ENCODE measurements around the gene TMEM255B. TPM values are rescaled to one million over a fixed set of nuclear protein-coding genes. Genes with fewer than 3 reads are reported as not detected.

Gene TMEM255B
- total RNA-seq, 1 experiment from 2014 or later, result 26.3 TPM

- intact Hi-C loops (cut with micrococcal nuclease; ENCODE audit: unreplicated experiment) (no loop called here), in situ Hi-C loops (cut with HindIII; ENCODE audit: low pct_unique_long_range_greater_than_20kb, low sequenced_read_pairs) (no loop called here)
- no peak overlapping the region for H3K4me3 ChIP-seq (ENCODE audit: low read depth in 2 of 2, low read length in 2 of 2)
- ChIA-PET CTCF (no interaction called here), POLR2A (no interaction called here)
- TF ChIP-seq SIN3A (IDR thresholded peaks at IDR 0.05; ENCODE audit: borderline replicate concordance, insufficient read depth, low read depth, low read length) (no peak), CTCF (IDR thresholded peaks at IDR 0.05) (no peak), POLR2AphosphoS5 (IDR thresholded peaks at IDR 0.05; ENCODE audit: low read depth, low read length) (no peak), REST (IDR thresholded peaks at IDR 0.05; ENCODE audit: insufficient read depth in 1 of 2, low read depth in 2 of 2, low read length in 1 of 2) (no peak), TCF7L2 (IDR thresholded peaks at IDR 0.05; ENCODE audit: low read depth, low read length) (no peak)
- BruUV-seq (replicated peaks), result no TSS peak
- H3K9me3 ChIP-seq (ENCODE audit: control insufficient read depth, insufficient read depth, low read depth, low read length), result no peaks in the 10 kb centered on the region
- ATAC-seq, result no peak
- no peaks in the 10 kb centered on the region for H3K27me3 ChIP-seq (ENCODE audit: control insufficient read depth, insufficient read depth, low read length)
- no peaks in the 10 kb centered on the region for H3K36me3 ChIP-seq (ENCODE audit: control insufficient read depth, insufficient read depth, low read length)
- peaks cover 12% of the 10 kb centered on the region for H3K4me1 ChIP-seq (ENCODE audit: control insufficient read depth, insufficient read depth, low read length)
- H3K27ac ChIP-seq (ENCODE audit: low read length), result no peak overlapping the region
- no peak for DNase-seq (ENCODE audit: low read depth, low spot score)
These were observed 62.8 kb downstream of the TMEM255B start for GRCh38 chr13:113821847-113822246.

- DNase-seq (ENCODE audit: low read depth, low spot score), result no peak
- no peaks in the 10 kb centered on the region for H3K27me3 ChIP-seq (ENCODE audit: control insufficient read depth, insufficient read depth, low read length)
- no peak for ATAC-seq
- ChIA-PET CTCF (no interaction called here), POLR2A (no interaction called here)
- no peak overlapping the region for H3K4me3 ChIP-seq (ENCODE audit: low read depth in 2 of 2, low read length in 2 of 2)
- in situ Hi-C loops (cut with HindIII; ENCODE audit: low pct_unique_long_range_greater_than_20kb, low sequenced_read_pairs) (no loop called here), intact Hi-C loops (cut with micrococcal nuclease; ENCODE audit: unreplicated experiment) (no loop called here)
- H3K36me3 ChIP-seq (ENCODE audit: control insufficient read depth, insufficient read depth, low read length), result no peaks in the 10 kb centered on the region
- TF ChIP-seq CTCF (IDR thresholded peaks at IDR 0.05) (no peak), SIN3A (IDR thresholded peaks at IDR 0.05; ENCODE audit: borderline replicate concordance, insufficient read depth, low read depth, low read length) (no peak), TCF7L2 (IDR thresholded peaks at IDR 0.05; ENCODE audit: low read depth, low read length) (no peak)
- peaks cover 12% of the 10 kb centered on the region for H3K4me1 ChIP-seq (ENCODE audit: control insufficient read depth, insufficient read depth, low read length)
- no TSS peak for BruUV-seq (replicated peaks)
- H3K27ac ChIP-seq (ENCODE audit: low read length), result no peak overlapping the region
- no peaks in the 10 kb centered on the region for H3K9me3 ChIP-seq (ENCODE audit: control insufficient read depth, insufficient read depth, low read depth, low read length)
These were observed 63.2 kb downstream of the TMEM255B start for GRCh38 chr13:113822266-113822665.

All from Panc1 (cell line).